Adrenal gland (tissue), 12 donors: ENCODE results near the gene ANTXR2. TPM values are rescaled to one million over a fixed set of nuclear protein-coding genes. Genes with fewer than 3 reads are reported as not detected.

Experiments
- DNase-seq, 7 donors: peaks; one replicate each; pipeline ENCODE4 v3.0.0-alpha.2; 2019 to 2020
- H3K27ac ChIP-seq, 5 donors: fragments of 200-600 bp; sonication (generic) in 4 of 5; 1 replicate in 3 of 5; 2 replicates in 2 of 5; pipeline versions ENCODE4 v1.5.1 to v1.8.0; 2016 to 2020; ENCODE audit warnings: mild to moderate bottlenecking in 1 of 5
- H3K27me3 ChIP-seq: fragments of 200-600 bp; 2 replicates; pipeline ENCODE4 v1.8.0; 2021
- H3K36me3 ChIP-seq, 2 donors: fragments of 200-600 bp; replicated peaks in 1 of 2; 1 replicate in 1 of 2; 2 replicates in 1 of 2; pipeline versions ENCODE4 v1.5.1 to v1.8.0; 2018 to 2022
- H3K4me1 ChIP-seq, 2 donors: fragments of 200-600 bp; replicated peaks in 1 of 2; 1 replicate in 1 of 2; 2 replicates in 1 of 2; pipeline versions ENCODE4 v1.5.1 to v1.8.0; 2018 to 2021
- H3K4me3 ChIP-seq, 4 donors: fragments of 200-600 bp; sonication (generic) in 3 of 4; one replicate each; pipeline ENCODE4 v1.5.1; 2016 to 2018
- H3K9me3 ChIP-seq, 3 donors: fragments of 200-600 bp; sonication (generic) in 1 of 3; replicated peaks in 1 of 3; 1 replicate in 2 of 3; 2 replicates in 1 of 3; pipeline versions ENCODE4 v1.5.1 to v1.8.0; 2016 to 2021
- POLR2A ChIP-seq, 2 donors: fragments of 450-650 bp; IDR thresholded peaks; one replicate each; pipeline ENCODE4 v1.6.1; 2017; ENCODE audit warnings: antibody characterized with exemption in 2 of 2, mild to moderate bottlenecking in 2 of 2, moderate library complexity in 1 of 2
- WGBS, 4 donors: extraction: QIAGEN DNeasy Blood & Tissue Kit in 2 of 4; methylation state at CpG; one replicate each; pipeline versions ENCODE4 v1.1.5 to v1.1.7; 2013 to 2017; 5-methylcytosine and 5-hydroxymethylcytosine counted together
- intact Hi-C, 2 donors: fragments of 100-400 bp; cut with DNase I; formaldehyde crosslinking; loops; one replicate each; pipeline versions ENCODE4 v1.14.1 to v1.15.0; 2022 to 2023
- polyA plus RNA-seq, 3 donors: library from polyadenylated mRNA; stranded (reverse); fragments of 200-250 nt in 2 of 3; fragments of 350-450 nt in 1 of 3; fragmentation: Illumina TruSeq in 1 of 3; extraction: RNeasy Lipid Tissue Mini Kit (QIAGEN cat#74804) in 1 of 3; gene quantifications; one replicate each; pipeline ENCODE4 v1.2.3, GENCODE V29; 2013 to 2014
- total RNA-seq, 9 donors: library from RNA; depleted of rRNA in 4 of 9; stranded (reverse); fragments of >200 nt in 4 of 9; fragments of 120-200 nt in 1 of 9; fragmentation: NEBNext Ultra II Directional in 1 of 9; extraction: Animal tissue kit (Norgen Biotek cat#: 25700) in 1 of 9; gene quantifications; one replicate each; pipeline versions ENCODE4 v1.1.0 to v1.2.4, GENCODE V29; 2013 to 2023
- TF ChIP-seq, protein P1 (sequence below), 6 experiments: fragments of 450-650 bp in 4 of 6; fragments of 200-600 bp in 2 of 6; sonication (generic) in 1 of 6; IDR thresholded peaks; 1 replicate in 5 of 6; 2 replicates in 1 of 6; pipeline versions ENCODE4 v1.5.1 to v1.8.0; 2016 to 2021; ENCODE audit warnings: antibody characterized with exemption in 6 of 6, mild to moderate bottlenecking in 2 of 6, moderate library complexity in 1 of 6
- donor health status: healthy with polysubstance abuse.
- donor health status: Bipolar disorder and iron deficiency.
- donor health status: DM: yes; HTN: yes; CAD: no.
- donor health status: DM: no; HTN: no; CAD: no.
- donor health status: DM: no; HTN: no; CAD: no.
- donor health status: DM: yes; HTN: yes; CAD: no.

The ANTXR2 gene
- total and polyA plus RNA-seq, 12 donors = 8.4 to 96.6 (median 57.7) TPM

GRCh38 chr4:80090090-80090489, 17.1 kb upstream of the ANTXR2 start:
- Histone ChIP-seq H3K36me3 (no peaks in the 10 kb centered on the region), H3K27me3 (peaks cover 3% of the 10 kb centered on the region), H3K4me3 (no peak overlapping the region), H3K4me1 (no peaks in the 10 kb centered on the region), H3K9me3 (no peaks in the 10 kb centered on the region), H3K27ac (no peak overlapping the region)
- DNase-seq = no peak
- intact Hi-C loops = no loop called here
- TF ChIP-seq, protein P1, sequence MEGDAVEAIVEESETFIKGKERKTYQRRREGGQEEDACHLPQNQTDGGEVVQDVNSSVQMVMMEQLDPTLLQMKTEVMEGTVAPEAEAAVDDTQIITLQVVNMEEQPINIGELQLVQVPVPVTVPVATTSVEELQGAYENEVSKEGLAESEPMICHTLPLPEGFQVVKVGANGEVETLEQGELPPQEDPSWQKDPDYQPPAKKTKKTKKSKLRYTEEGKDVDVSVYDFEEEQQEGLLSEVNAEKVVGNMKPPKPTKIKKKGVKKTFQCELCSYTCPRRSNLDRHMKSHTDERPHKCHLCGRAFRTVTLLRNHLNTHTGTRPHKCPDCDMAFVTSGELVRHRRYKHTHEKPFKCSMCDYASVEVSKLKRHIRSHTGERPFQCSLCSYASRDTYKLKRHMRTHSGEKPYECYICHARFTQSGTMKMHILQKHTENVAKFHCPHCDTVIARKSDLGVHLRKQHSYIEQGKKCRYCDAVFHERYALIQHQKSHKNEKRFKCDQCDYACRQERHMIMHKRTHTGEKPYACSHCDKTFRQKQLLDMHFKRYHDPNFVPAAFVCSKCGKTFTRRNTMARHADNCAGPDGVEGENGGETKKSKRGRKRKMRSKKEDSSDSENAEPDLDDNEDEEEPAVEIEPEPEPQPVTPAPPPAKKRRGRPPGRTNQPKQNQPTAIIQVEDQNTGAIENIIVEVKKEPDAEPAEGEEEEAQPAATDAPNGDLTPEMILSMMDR (IDR thresholded peaks at IDR 0.05) = no peak
- no peak for TF ChIP-seq POLR2A (IDR thresholded peaks at IDR 0.05)
- 70 to 84% (median 75%) methylated on average over 1 of the region's 1 CpG for WGBS, 4 donors

- no peak overlapping the region for H3K27ac ChIP-seq
- no peaks in the 10 kb centered on the region for H3K36me3 ChIP-seq
- H3K4me1 ChIP-seq = no peaks in the 10 kb centered on the region
- no peak overlapping the region for H3K4me3 ChIP-seq
- peaks cover 3% of the 10 kb centered on the region for H3K27me3 ChIP-seq
- 89 to 100% (median 97%) methylated on average over 1 of the region's 1 CpG for WGBS, 4 donors
- no peak for TF ChIP-seq POLR2A (IDR thresholded peaks at IDR 0.05)
- TF ChIP-seq, protein P1 (IDR thresholded peaks at IDR 0.05) = no peak
- DNase-seq = no peak
- intact Hi-C loops = no loop called here
- no peaks in the 10 kb centered on the region for H3K9me3 ChIP-seq
Observed at GRCh38 chr4:80088471-80088870, 15.4 kb upstream of the ANTXR2 start.

DNA sequence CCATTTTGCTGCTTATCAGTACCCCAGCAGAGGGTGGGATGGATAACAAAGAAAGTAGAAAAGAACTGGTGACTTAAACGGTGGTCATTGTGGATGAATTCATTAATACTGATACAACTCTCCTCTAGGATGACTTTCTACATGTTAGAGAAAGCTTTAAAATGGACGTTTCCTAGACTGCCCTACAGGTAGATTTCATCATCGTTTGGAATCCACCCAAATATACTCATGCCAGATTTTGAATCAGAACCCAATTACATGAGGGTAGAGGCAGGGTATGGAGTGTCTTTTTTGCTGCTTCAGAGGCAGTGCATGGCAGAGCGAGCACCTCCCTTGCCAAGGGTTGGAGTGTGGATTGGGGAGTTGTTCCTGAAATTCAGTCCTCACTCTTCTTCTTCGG, 13.3 kb upstream of the ANTXR2 start:
- Histone ChIP-seq H3K27ac (no peak overlapping the region), H3K9me3 (no peaks in the 10 kb centered on the region), H3K4me1 (no peaks in the 10 kb centered on the region), H3K27me3 (peaks cover 3% of the 10 kb centered on the region), H3K4me3 (no peak overlapping the region), H3K36me3 (no peaks in the 10 kb centered on the region)
- TF ChIP-seq, protein P1 (IDR thresholded peaks at IDR 0.05) = no peak
- no peak for TF ChIP-seq POLR2A (IDR thresholded peaks at IDR 0.05)
- DNase-seq = no peak
- intact Hi-C loops = no loop called here
- WGBS, 4 donors = 72 to 79% (median 75%) methylated on average over 5 of the region's 5 CpGs

DNA sequence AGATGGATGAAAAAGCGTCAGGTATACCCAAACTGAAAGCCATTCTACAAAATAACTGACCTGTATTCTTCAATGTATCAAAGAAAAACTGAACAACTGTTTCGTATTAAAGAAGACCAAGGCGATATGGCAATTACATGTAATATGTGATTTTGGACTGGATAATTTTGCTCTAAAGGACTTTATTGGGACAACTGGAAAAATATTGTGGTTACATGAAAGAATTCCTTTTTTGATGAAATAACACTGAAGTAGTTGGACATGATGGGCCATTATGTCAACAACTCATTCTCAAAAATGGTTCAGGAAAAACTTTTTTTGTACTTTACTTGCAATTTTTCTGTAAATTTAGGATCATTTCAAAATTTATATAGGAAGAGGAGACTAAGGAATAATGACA, 12.1 kb upstream of the ANTXR2 start:
- intact Hi-C loops = no loop called here
- Histone ChIP-seq H3K27me3 (peaks cover 3% of the 10 kb centered on the region), H3K4me3 (no peak overlapping the region), H3K4me1 (no peaks in the 10 kb centered on the region), H3K27ac (no peak overlapping the region), H3K9me3 (no peaks in the 10 kb centered on the region), H3K36me3 (no peaks in the 10 kb centered on the region)
- no peak for DNase-seq
- WGBS, 4 donors = 92 to 99% (median 94%) methylated on average over 3 of the region's 3 CpGs
- TF ChIP-seq, protein P1 (IDR thresholded peaks at IDR 0.05) = no peak
- no peak for TF ChIP-seq POLR2A (IDR thresholded peaks at IDR 0.05)
